Right lobe of liver (tissue), 4 donors: ENCODE data around the gene USP6NL.

Source experiments
- CTCF ChIP-seq, 4 donors: fragments of 200-600 bp in 3 of 4; fragments of 450-650 bp in 1 of 4; IDR thresholded peaks; one replicate each; pipeline versions ENCODE4 v1.5.1 to v1.8.0; 2016 to 2022; ENCODE audit warnings: antibody characterized with exemption in 4 of 4, mild to moderate bottlenecking in 2 of 4
- POLR2A ChIP-seq: fragments of 450-650 bp; IDR thresholded peaks from one replicate; pipeline ENCODE4 v1.6.1; 2017; ENCODE audit warnings: antibody characterized with exemption, mild to moderate bottlenecking
- donor health status: DM: no; HTN: no; CAD: no.
- donor health status: DM: no; HTN: no; CAD: no.
- donor health status: DM: no; HTN: yes; CAD: no.

- TF ChIP-seq CTCF (IDR thresholded peaks at IDR 0.05) = no peak
- TF ChIP-seq POLR2A = no peak
Observed at GRCh38 chr10:11639362-11639761, 27.9 kb upstream of the USP6NL start.
